ENCODE measurements around the gene TBC1D5. TPM values are rescaled to one million over a fixed set of nuclear protein-coding genes. Genes with fewer than 3 reads are reported as not detected.

Gene TBC1D5
- total and polyA plus RNA-seq, 2 of the 8 experiments (the other 6 are each of a cell fraction or from before 2014, with no cell fraction given), result 11.0 to 22.9 TPM

- H3K4ac ChIP-seq (replicated peaks; ENCODE audit: insufficient read length, low read depth, low read length), result no peak overlapping the region
- H4K8ac ChIP-seq (ENCODE audit: extremely low read depth, insufficient read depth, low read length), result no peak overlapping the region
- H4K91ac ChIP-seq (replicated peaks; ENCODE audit: insufficient read length, low read length), result no peak overlapping the region
- H3K23ac ChIP-seq (ENCODE audit: insufficient read length), result no peak overlapping the region
- TF ChIP-seq RAD21 (IDR thresholded peaks at IDR 0.05 in 1 of 2, conservative IDR thresholded peaks at IDR 0.05 in 1 of 2; ENCODE audit: low read depth in 2 of 2, low read length in 2 of 2) (no peak), USF2 (IDR thresholded peaks at IDR 0.05; ENCODE audit: low read length) (no peak), SIN3A (conservative IDR thresholded peaks at IDR 0.05 in 1 of 2, IDR thresholded peaks at IDR 0.05 in 1 of 2; ENCODE audit: low read depth in 1 of 2, low read length in 2 of 2) (no peak), TEAD4 (IDR thresholded peaks at IDR 0.05; ENCODE audit: low read depth, low read length) (no peak), CHD2 (IDR thresholded peaks at IDR 0.05; ENCODE audit: low read length) (no peak), E2F6 (IDR thresholded peaks at IDR 0.05) (no peak), KDM5A (IDR thresholded peaks at IDR 0.05; ENCODE audit: low read length) (no peak), SP4 (IDR thresholded peaks at IDR 0.05; ENCODE audit: low read length) (no peak)
- no peak overlapping the region for H2AK5ac ChIP-seq (ENCODE audit: low read depth, low read length)
- no peak overlapping the region for H3K4me3 ChIP-seq (ENCODE audit: extremely low read depth in 1 of 4, insufficient read depth in 2 of 4, low read depth in 3 of 4, low read length in 4 of 4)
- H2BK12ac ChIP-seq (ENCODE audit: low read depth, low read length), result no peak overlapping the region
- H3K27me3 ChIP-seq (replicated peaks in 1 of 4; ENCODE audit: control insufficient read depth in 3 of 4, extremely low read depth in 1 of 4, insufficient read depth in 3 of 4, low read length in 3 of 4), result no peaks in the 10 kb centered on the region
- H2AFZ ChIP-seq (ENCODE audit: low read length), result no peak overlapping the region
- H3K9me3 ChIP-seq (ENCODE audit: insufficient read depth in 2 of 2, low read depth in 1 of 2, low read length in 1 of 2), result no peaks in the 10 kb centered on the region
- H4K20me1 ChIP-seq (replicated peaks in 1 of 2; ENCODE audit: control insufficient read depth in 1 of 2, insufficient read depth in 2 of 2, low read length in 2 of 2), result no peaks in the 10 kb centered on the region
- no peaks in the 10 kb centered on the region; the same call in 1 of the 2 replicates for H3K23me2 ChIP-seq (ENCODE audit: low read depth, low read length)
- H3K56ac ChIP-seq (replicated peaks; ENCODE audit: insufficient read length, low read depth, low read length), result no peak overlapping the region
- H3K4me1 ChIP-seq (replicated peaks in 1 of 4; ENCODE audit: control insufficient read depth in 3 of 4, insufficient read depth in 4 of 4, low read length in 3 of 4), result no peaks in the 10 kb centered on the region
- no peak overlapping the region for H2BK120ac ChIP-seq (replicated peaks; ENCODE audit: low read depth, low read length)
- POLR2A ChIA-PET (ENCODE audit: partially characterized antibody), result no interaction called here
- H3K4me2 ChIP-seq (ENCODE audit: insufficient read depth in 1 of 2, low read depth in 2 of 2, low read length in 2 of 2), result no peak overlapping the region
- no peaks in the 10 kb centered on the region for H3K79me1 ChIP-seq (ENCODE audit: low read depth, low read length)
- no peak overlapping the region for H3K18ac ChIP-seq (ENCODE audit: extremely low read depth, low read length)
- WGBS, 2 experiments (ENCODE audit: extremely low coverage in 1 of 2, insufficient coverage in 1 of 2, insufficient read length in 1 of 2, insufficient replicate concordance in 2 of 2, low coverage in 1 of 2, low lambda C conversion rate in 2 of 2, missing lambda C conversion rate in 1 of 2), result 92% methylated on average over 4 of the region's 4 CpGs; no CpG with 5 or more reads in 1 of the 2 experiments
- DNase-seq (ENCODE audit: low read depth in 1 of 2, low spot score in 2 of 2) (no peak), FAIRE-seq (no peak)
- CTCF ChIA-PET (ENCODE audit: partially characterized antibody), result interaction anchor here (0.8 to 3.3 kb wide), 7 partner anchors 10 to 823 kb away, joined by 3 to 15 read pairs (median 4); no protein-coding TSS in a partner anchor
- no peak overlapping the region for H3K27ac ChIP-seq (ENCODE audit: low read depth, low read length)
- H3K14ac ChIP-seq (ENCODE audit: insufficient read length), result no peak overlapping the region
- H3K79me2 ChIP-seq (ENCODE audit: control insufficient read depth in 1 of 2, insufficient read depth in 2 of 2, low read length in 2 of 2), result no peaks in the 10 kb centered on the region
- H2BK15ac ChIP-seq (ENCODE audit: low read length), result no peak overlapping the region
- no peak overlapping the region for H4K5ac ChIP-seq (ENCODE audit: insufficient read length, low read depth, low read length)
- no peak overlapping the region for H2BK20ac ChIP-seq (ENCODE audit: low read length)
- H2BK5ac ChIP-seq (ENCODE audit: low read depth, low read length), result no peak overlapping the region
- H3K9ac ChIP-seq (replicated peaks in 1 of 4; ENCODE audit: extremely low read depth in 1 of 4, low read depth in 3 of 4, low read length in 3 of 4), result no peak overlapping the region
- H3K36me3 ChIP-seq (ENCODE audit: control insufficient read depth in 2 of 4, insufficient read depth in 4 of 4, low read length in 3 of 4), result no peaks in the 10 kb centered on the region
These were observed 318.5 kb downstream of the TBC1D5 start for GRCh38 chr3:17423786-17424536.
